Measurements from ENCODE around the gene KLRC1.
"Not testable (repeated sequence)": the region's sequence is repeated elsewhere in the genome, so short reads cannot be mapped to it uniquely, and the experiment has no call there.

KLRC1 gene

DNA sequence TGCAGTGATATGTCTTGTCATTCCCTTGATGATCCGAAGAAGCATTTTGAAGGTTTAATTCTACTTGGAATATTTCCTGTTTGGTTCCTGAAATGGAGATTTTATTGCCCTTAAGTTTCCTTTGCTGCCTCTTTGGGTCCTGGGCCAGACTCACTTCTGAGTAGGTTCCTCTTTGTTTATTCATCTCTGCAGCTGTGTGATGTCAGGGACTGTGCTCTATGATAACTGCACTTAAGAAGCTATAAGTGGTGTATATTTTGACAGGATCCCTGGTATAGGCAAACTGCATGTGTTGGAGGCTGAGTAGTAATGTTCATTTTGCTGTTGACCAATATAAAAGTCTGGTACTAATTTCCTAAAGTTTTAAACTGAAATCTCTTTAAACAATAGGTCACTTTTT is 43.8 kb downstream of the KLRC1 start, which contains the start of gene KLRC4:
Gene KLRC4 (minus strand): TSS at position 366 of the 400 bp plus-strand sequence. CDS start 182 bp downstream, at position 184.
- DNase-seq: peak; percentile 18

DNA sequence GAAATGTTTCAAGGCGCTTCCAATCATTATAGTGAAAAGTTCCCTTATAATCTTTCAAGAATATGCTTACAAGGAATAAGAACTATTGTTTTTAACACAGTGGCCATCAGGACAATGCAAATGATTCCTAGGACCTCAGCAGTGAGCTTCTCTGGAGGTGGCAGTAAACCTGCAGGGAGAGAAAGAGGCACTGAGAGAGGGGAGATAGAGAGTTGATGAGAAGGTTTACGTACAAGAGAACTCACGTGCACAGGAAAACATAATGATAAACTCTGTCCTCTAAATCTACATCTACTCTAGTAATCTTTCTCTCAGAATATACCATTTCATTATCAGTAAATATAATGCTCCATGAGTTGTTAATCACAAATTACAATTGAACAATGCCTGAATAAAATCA is 44.3 kb downstream of the KLRC1 start:
- DNase-seq: no peak

DNA sequence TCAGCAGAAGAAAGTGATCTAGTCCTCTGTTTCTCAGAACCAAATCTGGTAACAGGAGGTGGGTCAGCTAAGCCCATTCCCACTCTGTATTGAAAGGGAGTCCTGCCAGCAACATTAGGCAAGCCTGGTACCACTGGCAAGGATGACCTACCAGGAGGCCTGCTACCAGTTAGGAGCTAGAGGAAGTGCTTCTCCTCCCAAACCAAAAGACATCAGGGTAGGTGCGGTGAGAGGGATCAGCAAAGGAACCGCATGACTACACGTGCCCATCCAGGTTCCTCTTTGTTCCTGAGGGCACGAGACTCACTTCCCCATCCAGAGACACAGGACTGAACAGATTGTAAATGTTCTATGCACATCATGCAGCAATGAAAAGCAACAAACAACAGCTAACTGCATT is 46.5 kb downstream of the KLRC1 start:
- DNase-seq: no peak

DNA sequence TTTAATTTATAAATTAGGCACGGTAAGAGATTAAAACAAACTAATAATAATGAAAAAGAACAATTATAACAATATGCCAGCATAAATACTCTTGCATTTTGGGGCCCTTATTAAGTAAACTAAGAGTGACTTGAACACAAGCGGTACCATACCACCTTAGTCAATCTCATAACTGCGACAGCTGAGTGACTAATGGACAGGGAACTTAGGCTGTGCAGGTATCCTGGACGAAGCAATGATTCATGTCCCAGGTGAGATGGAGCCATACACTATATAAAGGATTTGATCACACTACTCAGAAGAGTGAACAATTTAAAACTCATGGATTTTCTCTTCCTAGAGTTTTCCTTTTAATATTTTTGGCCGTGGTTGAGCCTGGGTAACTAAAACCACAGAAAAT is 47.9 kb downstream of the KLRC1 start:
- DNase-seq: no peak

DNA sequence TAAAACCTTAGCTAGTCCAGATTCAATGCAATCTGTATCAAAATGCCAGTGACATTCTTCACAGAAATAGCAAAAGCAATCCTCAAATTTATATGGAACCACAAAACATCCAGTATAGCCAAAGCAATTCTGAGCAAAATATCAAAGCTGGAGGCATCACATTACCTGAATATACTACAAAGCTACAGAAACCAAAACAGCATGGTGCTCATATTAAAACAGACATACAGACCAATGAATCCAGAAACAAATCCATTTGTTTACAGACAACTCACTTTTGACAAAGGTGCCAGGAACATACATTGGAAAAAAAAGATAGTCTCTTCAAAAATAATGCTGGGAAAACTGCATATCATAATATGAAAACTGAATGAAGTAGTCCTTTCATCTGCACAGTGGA is 48.4 kb downstream of the KLRC1 start:
- no peak for DNase-seq

DNA sequence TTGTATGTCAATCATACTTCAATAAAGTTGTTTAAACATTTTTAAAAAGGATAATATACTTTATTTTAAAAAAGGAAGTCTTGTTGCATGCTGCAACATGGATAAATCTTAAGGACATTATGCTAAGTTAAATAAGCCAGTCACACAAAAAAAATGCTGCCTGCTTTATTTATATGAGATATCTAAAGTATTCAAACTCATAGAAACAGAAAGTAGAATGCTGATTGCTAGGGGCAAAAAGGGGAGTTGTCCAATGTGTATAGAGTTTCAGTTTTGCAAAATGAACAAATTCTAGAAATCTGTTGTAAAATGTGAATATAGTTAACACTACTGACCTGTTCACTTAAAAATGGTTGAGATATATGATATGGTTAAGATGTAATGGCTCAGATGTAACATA is 52.3 kb downstream of the KLRC1 start:
- DNase-seq: no peak

DNA sequence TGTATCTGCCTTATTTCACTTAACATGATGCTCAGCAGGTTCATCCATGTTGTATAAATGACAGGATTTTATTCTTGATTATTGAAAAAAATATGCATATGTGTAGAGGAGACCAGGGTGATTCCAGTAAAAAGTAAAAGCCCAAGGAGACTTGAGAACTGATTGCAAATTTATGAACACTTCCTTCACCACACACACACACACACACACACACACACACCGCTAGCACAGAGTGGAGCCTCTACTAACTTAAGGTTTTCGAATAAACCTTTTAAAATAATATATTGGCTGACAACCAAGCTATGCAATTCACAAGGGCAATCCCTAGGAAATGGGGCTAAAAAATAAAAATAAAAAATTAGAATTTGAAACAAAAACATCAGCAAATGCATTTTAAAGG is 55.0 kb downstream of the KLRC1 start:
- no peak for DNase-seq

DNA sequence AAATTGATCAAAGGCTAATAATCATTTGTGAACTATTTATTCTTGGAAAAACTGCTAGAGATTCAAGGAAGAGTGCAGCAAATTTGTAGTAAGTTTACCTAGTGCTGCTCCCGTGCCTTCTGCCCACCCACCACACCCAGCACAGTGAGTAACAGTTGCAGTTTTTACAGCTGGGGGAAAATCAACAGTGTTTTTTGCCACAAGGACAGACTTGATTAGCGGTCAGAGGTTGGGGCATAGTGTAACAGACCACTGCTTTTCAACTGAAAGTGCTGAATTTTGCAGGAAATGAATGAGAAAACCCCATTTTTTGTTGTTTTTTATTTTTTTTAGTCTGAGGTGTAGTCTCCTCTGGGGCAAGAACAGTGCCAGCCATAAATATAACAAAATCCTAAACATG is 55.9 kb downstream of the KLRC1 start:
- no peak for DNase-seq

DNA sequence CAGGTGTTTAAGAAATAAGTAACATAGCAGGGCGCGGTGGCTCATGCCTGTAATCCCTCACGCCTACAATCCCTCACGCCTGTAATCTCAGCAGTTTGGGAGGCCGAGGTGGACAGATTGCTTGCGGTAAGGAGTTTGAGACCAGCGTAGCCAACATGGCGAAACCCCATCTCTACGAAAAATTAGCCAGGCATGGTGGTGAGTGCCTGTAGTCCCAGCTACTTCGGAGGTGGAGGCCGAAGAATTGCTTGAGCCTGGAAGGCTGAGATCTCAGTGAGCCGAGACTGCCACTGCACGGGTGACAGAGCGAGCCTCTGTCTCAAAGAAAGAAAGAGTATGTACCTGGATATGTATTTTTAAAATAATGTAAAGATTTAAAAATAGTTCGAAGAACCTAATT is 57.0 kb downstream of the KLRC1 start:
- not testable (repeated sequence) for DNase-seq

All from NCI-H1092 treated with DMSO at 0.1 percent for 48 hours (cell line).